Stimulated activated CD4-positive, alpha-beta T cell treated with anti-CD3 and anti-CD28 coated beads, Interleukin-2, amount 100 ng/mL, for 4 hours (primary cell): ENCODE data around the gene CGAS.
A peak's percentile ranks its signal among the peaks of the same experiment; 100 is the strongest.
"Not testable (repeated sequence)": the region's sequence is repeated elsewhere in the genome, so short reads cannot be mapped to it uniquely, and the experiment has no call there.

Experiments used
- DNase-seq: peaks from one replicate; pipeline ENCODE4 v3.0.0-alpha.2; 2020; ENCODE audit warnings: low read depth

CGAS gene

DNA sequence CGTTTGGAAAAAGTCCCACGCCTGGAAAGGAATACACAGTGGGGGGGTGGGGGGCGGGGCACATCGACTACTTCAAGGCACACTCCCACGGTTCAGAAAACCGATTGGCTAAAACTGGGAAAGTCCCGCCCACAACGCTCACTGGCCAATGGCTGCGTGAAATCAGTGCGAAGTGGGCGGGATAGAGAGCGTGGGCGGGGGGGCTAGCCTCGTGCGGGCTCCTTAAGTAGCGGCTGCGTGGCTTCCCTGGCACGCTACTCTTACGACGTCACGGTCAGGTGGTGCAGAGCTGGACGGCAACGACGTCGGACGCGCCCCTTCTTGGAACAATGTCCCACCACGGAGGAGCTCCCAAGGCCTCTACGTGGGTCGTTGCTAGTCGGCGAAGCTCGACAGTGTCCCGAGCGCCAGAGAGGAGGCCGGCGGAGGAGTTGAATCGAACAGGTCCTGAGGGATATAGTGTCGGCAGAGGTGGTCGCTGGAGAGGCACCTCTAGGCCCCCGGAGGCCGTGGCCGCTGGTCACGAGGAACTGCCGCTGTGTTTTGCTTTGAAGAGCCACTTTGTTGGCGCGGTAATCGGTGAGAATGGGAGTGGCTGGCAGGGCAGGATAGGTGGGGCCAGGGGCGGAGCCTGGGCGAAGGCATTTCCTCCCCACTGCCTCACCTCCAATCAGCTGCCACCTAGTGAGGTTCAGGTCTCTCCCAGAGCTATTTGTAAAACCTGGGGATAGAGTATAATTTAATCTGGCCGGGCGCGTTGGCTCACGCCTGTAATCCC is 57.3 kb downstream of the CGAS start, which contains the start of gene DDX43:
Gene DDX43, plus strand, starts transcription at position 252 of the 778 bp plus-strand sequence. Its CDS starts 78 bp downstream, at position 330.
- DNase-seq = peak; percentile 28

DNA sequence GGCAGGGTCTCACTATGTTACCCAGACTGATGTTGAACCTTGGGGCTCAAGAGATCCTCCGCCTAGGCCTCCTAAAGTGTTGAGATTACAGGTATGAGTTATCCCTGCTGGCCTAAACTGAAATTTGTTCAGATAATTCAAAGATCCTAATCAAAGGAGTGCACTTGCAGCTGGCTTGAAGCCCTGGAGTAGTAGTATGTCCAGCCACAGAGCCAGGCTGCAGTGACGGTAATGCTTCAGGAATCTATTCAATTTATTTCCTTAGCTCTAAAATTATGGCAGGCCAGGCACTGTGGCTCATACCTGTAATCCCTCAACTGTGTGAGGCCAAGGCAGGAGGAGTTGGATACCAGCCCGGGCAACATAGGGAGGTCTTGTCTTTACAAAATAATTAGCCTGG is 58.8 kb downstream of the CGAS start:
- no peak for DNase-seq

DNA sequence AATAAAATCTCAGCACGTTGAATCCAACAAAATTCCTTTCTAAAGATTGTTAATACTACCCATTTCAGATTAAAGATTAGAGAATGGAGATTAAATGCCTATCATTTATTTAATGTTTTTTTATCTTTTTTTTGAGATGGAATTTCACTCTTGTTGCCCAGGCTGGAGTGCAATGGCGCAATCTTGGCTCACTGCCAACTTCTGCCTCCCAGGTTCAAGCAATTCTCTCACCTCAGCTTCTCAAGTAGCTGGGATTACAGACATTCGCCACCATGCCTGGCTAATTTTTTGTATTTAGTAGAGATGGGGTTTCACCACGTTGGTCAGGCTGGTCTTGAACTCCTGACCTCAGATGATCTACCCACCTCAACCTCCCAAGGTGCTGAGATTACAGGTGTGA is 59.9 kb downstream of the CGAS start:
- DNase-seq = not testable (repeated sequence)

DNA sequence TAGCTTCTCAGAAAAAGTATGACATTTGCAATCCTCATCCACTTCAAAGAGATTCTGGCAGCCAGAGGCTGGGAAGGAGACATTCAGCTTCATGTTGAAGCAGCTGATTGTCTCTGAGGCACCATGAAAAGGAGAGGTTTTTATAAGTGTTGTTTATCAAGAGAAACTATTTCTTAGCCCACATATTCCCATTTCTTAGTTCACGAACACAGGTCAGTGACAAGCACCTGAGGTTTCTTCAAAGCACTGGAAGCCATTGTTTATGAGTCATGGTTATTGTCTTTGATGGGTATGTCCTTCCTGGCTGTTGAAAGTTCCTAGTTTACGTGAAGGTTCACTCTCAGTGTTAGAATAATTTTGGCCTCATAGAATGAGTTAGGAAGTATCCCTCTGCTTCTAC is 60.4 kb downstream of the CGAS start:
- no peak for DNase-seq

DNA sequence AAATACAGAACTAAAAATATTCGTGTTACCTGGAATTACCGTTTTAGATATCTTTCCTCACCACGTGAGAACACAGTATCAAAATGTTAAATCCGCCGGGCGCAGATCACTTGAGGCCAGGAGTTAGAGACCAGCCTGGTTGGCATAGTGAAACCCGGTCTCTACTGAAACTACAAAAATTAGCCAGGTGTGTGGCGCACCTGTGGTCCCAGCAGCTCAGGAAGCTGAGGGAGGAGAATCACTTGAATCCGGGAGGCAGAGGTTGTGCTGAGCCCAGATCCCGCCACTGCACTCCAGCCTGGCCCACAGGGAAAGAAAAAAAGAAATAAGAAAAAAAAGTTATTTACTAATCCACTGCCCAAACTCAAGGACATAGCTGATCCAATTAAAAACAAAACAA is 62.2 kb downstream of the CGAS start:
- no peak for DNase-seq

DNA sequence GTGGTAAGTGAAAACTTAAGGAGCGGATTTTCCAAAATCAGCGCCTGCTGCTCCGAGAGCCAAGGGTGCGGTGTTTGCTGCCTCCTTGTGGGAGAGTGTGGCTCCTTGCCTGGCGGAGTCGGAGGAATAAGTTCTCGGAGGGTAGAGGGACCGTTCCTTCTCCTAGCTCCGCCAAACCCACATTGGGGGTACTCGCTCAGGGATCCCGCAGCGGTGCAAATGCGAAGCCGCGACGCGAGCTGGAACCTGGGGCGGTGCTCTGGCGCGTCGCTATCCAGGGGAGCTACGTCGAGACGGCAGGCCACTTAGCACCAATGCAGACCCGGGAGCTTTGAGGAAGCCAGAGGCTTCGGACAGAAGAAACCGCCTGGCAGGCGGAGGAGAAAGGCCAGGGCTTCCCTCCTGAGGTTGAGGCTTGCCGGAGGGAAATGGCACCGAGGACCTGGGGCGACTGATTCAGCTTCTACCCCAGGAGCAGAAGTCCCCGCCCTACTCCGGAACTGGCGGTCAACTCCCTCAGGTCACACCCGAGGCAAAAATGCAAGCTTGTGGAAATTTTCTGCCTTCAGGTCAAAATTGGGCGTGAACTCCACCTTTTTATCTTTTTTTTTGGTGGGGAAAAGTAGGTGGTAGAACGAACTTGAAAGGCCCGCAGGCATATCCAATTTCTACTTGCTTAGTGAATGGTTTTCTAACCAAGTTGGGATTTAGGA is 63.1 kb downstream of the CGAS start:
- peak; percentile 28 for DNase-seq

DNA sequence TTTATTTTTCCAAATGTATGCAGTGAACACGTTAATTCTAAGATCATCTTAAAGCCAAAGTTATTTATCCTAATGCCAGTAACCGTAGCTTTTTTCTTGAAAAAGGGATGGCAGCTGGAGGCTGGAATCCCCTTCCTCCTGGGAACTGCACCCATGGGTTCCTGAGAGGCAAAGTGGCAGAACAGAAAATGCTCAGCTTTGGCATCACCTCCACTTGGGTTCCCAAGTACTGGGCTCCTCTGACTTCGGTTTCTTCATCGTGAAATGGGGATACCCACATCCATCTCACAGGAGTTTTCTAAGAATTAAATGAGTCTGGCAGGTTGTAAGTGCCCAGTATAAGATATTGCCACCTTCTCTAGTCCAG is 63.7 kb downstream of the CGAS start:
- DNase-seq = no peak

DNA sequence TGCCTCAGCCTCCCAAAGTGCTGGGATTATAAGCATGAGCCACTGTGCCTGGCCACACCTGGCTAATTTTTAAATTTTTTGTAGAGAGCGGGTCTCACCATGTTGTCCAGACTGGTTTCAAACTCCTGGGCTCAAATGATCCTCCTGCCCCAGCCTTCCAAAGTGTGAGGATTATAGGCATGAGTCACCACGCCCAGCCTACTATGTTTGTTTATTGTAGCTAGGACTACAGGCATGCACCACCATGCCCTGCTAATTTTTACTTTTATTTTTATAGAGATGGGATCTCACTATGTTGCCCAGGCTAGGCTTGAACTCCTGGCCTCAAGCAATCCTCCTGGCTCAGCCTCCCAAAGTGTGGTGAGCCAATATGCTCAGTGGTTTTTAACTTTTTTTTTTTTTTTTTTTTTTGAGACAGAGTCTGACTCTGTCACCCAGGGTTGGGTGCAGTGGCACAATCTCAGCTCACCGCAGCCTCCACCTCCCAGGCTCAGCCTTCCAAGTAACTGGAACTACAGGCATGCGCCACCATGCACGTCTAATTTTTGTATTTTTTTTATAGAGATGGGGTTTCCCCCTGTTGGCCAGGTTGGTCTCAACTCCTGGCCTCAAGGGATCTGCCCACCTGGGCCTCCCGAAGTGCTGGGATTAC is 69.5 kb downstream of the CGAS start:
- DNase-seq = no peak

DNA sequence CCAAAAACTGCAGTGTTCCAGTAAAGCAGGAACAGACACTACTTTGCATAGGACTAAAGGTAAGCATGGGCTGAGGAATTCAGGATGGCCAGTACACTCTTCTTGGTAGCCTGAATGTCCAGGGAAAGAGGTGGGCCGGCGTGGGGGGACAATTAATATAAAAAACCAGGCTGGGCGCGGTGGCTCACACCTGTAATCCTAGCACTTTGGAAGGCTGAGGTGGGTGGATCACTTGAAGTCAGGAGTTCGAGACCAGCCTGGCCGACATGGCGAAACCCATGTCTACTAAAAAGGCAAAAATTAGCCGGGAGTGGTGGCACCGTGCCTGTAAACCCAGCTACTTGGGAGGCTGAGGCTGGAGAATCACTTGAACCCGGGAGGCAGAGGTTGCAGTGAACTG is 70.6 kb downstream of the CGAS start:
- DNase-seq = not testable (repeated sequence)

DNA sequence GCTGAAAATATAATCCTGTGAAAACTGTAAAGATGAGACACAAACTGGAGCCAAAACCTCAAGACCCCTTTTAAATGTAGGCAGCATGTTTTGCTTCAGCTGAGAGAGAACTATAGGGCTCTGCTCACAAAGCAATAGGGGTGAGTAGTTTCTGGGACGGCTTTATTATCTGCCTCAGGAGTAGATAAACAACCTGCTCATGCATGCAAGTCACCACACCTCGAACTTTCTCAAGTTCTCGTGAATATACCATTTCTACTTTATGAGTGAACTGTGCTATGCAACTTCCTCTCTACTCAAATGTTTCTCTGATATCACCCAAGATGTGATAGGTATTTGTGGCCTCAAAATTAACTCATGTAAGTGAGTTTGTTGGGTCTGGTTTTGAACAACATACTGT is 74.9 kb downstream of the CGAS start:
- no peak for DNase-seq

DNA sequence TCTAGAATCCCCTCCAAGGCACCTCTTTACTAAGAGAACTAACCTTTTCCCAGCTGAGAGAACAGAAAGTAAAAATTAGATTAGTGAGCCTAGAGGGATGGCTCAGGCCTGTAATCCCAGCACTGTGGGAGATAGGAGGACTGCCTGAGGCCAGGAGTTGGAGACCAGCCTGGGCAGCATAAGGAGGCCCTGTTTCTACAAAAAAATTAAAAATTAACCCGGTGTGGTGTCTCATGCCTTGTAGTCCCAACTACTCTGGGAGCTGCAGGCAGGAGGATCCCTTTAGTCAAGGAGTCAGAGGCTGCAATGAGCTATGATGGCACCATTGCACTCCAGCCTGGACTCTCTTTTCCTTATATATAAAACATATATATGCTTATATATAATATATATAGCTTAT is 76.9 kb downstream of the CGAS start:
- DNase-seq = no peak
